ENCODE measurements around the gene NDUFAF2. TPM values are rescaled to one million over a fixed set of nuclear protein-coding genes. Genes with fewer than 3 reads are reported as not detected.

The NDUFAF2 gene
- total RNA-seq, 2 experiments from 2014 or later, result 41.2 to 46.6 TPM

GRCh38 chr5:61098251-61098995 is 153.4 kb downstream of the NDUFAF2 start:
- Mint-ChIP-seq H3K4me3 (no peak overlapping the region), H3K4me1 (ENCODE audit: low read depth) (no peaks in the 10 kb centered on the region), H3K27ac (no peak overlapping the region), H3K36me3 (ENCODE audit: low read depth) (peaks cover 37% of the 10 kb centered on the region), H3K27me3 (no peaks in the 10 kb centered on the region), H3K9me3 (peaks cover 11% of the 10 kb centered on the region)
- intact Hi-C loops (cut with micrococcal nuclease), result no loop called here
- POLR2A ChIA-PET, result no interaction called here
- CTCF ChIA-PET, result no interaction called here
- no peak for DNase-seq
- ATAC-seq, result no peak
- TF ChIP-seq CTCF (IDR thresholded peaks at IDR 0.05), result no peak

GRCh38 chr5:61100437-61100836 is 155.4 kb downstream of the NDUFAF2 start:
- H3K36me3 Mint-ChIP-seq (ENCODE audit: low read depth), result peaks cover 40% of the 10 kb centered on the region
- H3K4me3 Mint-ChIP-seq, result no peak overlapping the region
- POLR2A ChIA-PET, result no interaction called here
- H3K27me3 Mint-ChIP-seq, result no peaks in the 10 kb centered on the region
- DNase-seq (no peak), ATAC-seq (no peak)
- no peak for TF ChIP-seq CTCF (IDR thresholded peaks at IDR 0.05)
- H3K27ac Mint-ChIP-seq, result no peak overlapping the region
- intact Hi-C loops (cut with micrococcal nuclease), result no loop called here
- H3K9me3 Mint-ChIP-seq, result peaks cover 11% of the 10 kb centered on the region
- CTCF ChIA-PET, result no interaction called here
- no peaks in the 10 kb centered on the region for H3K4me1 Mint-ChIP-seq (ENCODE audit: low read depth)

GRCh38 chr5:61114441-61114840 is 169.4 kb downstream of the NDUFAF2 start:
- DNase-seq (no peak), ATAC-seq (no peak)
- intact Hi-C loops (cut with micrococcal nuclease), result no loop called here
- ChIA-PET POLR2A (no interaction called here), CTCF (no interaction called here)
- H3K27ac Mint-ChIP-seq, result no peak overlapping the region
- H3K4me1 Mint-ChIP-seq (ENCODE audit: low read depth), result no peaks in the 10 kb centered on the region
- TF ChIP-seq CTCF (IDR thresholded peaks at IDR 0.05), result no peak
- H3K27me3 Mint-ChIP-seq, result no peaks in the 10 kb centered on the region
- peaks cover 19% of the 10 kb centered on the region for H3K9me3 Mint-ChIP-seq
- H3K36me3 Mint-ChIP-seq (ENCODE audit: low read depth), result peaks cover 28% of the 10 kb centered on the region
- no peak overlapping the region for H3K4me3 Mint-ChIP-seq

- Mint-ChIP-seq H3K27ac (no peak overlapping the region), H3K4me3 (no peak overlapping the region), H3K4me1 (ENCODE audit: low read depth) (no peaks in the 10 kb centered on the region), H3K36me3 (ENCODE audit: low read depth) (peaks cover 23% of the 10 kb centered on the region), H3K27me3 (no peaks in the 10 kb centered on the region), H3K9me3 (peaks cover 16% of the 10 kb centered on the region)
- CTCF ChIA-PET, result no interaction called here
- no peak for ATAC-seq
- POLR2A ChIA-PET, result no interaction called here
- TF ChIP-seq CTCF (IDR thresholded peaks at IDR 0.05), result no peak
- no peak for DNase-seq
- intact Hi-C loops (cut with micrococcal nuclease), result no loop called here
These were observed 171.0 kb downstream of the NDUFAF2 start for GRCh38 chr5:61115968-61116367.

- ChIA-PET CTCF (no interaction called here), POLR2A (interaction anchor here (0.6 kb wide), 1 partner anchor 33 kb away, joined by 3 read pairs; no protein-coding TSS in a partner anchor)
- Mint-ChIP-seq H3K36me3 (ENCODE audit: low read depth) (peaks cover 11% of the 10 kb centered on the region), H3K9me3 (peaks cover 4% of the 10 kb centered on the region), H3K4me3 (no peak overlapping the region), H3K27me3 (no peaks in the 10 kb centered on the region), H3K27ac (no peak overlapping the region), H3K4me1 (ENCODE audit: low read depth) (no peaks in the 10 kb centered on the region)
- intact Hi-C loops (cut with micrococcal nuclease), result no loop called here
- DNase-seq (no peak), ATAC-seq (no peak)
- no peak for TF ChIP-seq CTCF (IDR thresholded peaks at IDR 0.05)
These were observed 174.1 kb downstream of the NDUFAF2 start for GRCh38 chr5:61119066-61119465.
